NCI-H1417 (cell line): ENCODE results near the gene CUX1.

Source experiments
- DNase-seq, 3 experiments: peaks; one replicate each; lab custom pipeline; 2025; lab: John Stamatoyannopoulos, UW

CUX1 gene

GRCh38 chr7:102248081-102248455, 430.6 kb downstream of the CUX1 start:
- no peak for DNase-seq

- DNase-seq: no peak
Measured at GRCh38 chr7:102248456-102249395, 431.3 kb downstream of the CUX1 start.

GRCh38 chr7:102251531-102252365, 434.3 kb downstream of the CUX1 start:
- no peak for DNase-seq

GRCh38 chr7:102252366-102252982, 435.0 kb downstream of the CUX1 start:
- peak in 1 of 3 experiments; percentile 25 for DNase-seq

GRCh38 chr7:102253066-102253972, 435.9 kb downstream of the CUX1 start:
- no peak for DNase-seq

- no peak for DNase-seq
Measured at GRCh38 chr7:102253973-102254370, 436.5 kb downstream of the CUX1 start.

GRCh38 chr7:102254521-102254920, 437.1 kb downstream of the CUX1 start:
- no peak for DNase-seq

GRCh38 chr7:102255501-102255900, 438.1 kb downstream of the CUX1 start:
- no peak for DNase-seq

- no peak for DNase-seq
Measured at GRCh38 chr7:102255916-102256315, 438.5 kb downstream of the CUX1 start.

- no peak for DNase-seq
Measured at GRCh38 chr7:102258073-102258748, 440.8 kb downstream of the CUX1 start.

GRCh38 chr7:102258749-102259107, 441.3 kb downstream of the CUX1 start:
- DNase-seq: no peak

- DNase-seq: peak in 2 of 3 experiments; percentile 44 to 67
Measured at GRCh38 chr7:102260856-102261255, 443.4 kb downstream of the CUX1 start.

- DNase-seq: no peak
Measured at GRCh38 chr7:102261451-102261850, 444.0 kb downstream of the CUX1 start.

- DNase-seq: no peak
Measured at GRCh38 chr7:102262546-102262945, 445.1 kb downstream of the CUX1 start.

- no peak for DNase-seq
Measured at GRCh38 chr7:102264367-102264891, 447.0 kb downstream of the CUX1 start.

- no peak for DNase-seq
Measured at GRCh38 chr7:102266541-102266940, 449.1 kb downstream of the CUX1 start.

GRCh38 chr7:102268635-102269034, 451.2 kb downstream of the CUX1 start:
- no peak for DNase-seq

- no peak for DNase-seq
Measured at GRCh38 chr7:102270178-102270887, 452.9 kb downstream of the CUX1 start.

- no peak for DNase-seq
Measured at GRCh38 chr7:102271158-102271798, 453.9 kb downstream of the CUX1 start.
